ENCODE data around the gene TFB2M.
A peak's percentile ranks its signal among the peaks of the same experiment; 100 is the strongest.

The TFB2M gene

DNA sequence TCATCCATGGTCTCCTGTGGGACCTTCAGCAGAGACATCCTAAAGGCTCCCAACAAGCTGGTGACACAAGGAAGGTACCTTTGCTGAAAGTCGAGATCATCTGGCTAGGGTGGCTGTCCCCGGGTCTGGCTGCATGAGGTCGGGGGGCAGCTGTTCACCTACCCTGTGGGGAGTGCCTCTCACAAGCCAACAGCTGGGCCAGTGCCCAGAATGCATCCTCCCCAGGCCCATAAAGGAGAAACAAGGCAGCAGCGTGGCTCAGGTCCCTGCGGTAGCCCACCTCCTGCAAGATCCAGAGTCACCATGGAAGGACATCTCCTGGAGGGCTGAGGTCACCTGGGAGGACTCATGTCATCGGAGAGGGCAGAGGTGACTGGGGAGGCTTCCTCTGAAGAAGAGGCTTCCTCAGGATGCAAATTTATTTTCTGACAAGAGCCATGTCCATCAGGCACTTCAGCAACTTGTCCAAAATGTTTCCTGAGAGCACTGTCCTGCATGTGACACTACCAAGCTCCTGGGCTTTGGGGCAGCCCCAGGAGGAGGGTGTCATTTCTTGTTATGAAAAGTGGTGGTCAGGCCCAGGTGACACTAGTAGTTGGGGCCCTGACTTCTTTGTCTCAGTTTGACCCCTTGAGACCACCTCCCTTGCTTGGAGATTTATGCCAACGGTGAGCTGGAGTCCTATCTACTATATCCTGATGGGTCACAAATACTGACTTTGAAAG, 52.3 kb downstream of the TFB2M start:
- DNase-seq (ENCODE audit: low spot score) = no peak

DNA sequence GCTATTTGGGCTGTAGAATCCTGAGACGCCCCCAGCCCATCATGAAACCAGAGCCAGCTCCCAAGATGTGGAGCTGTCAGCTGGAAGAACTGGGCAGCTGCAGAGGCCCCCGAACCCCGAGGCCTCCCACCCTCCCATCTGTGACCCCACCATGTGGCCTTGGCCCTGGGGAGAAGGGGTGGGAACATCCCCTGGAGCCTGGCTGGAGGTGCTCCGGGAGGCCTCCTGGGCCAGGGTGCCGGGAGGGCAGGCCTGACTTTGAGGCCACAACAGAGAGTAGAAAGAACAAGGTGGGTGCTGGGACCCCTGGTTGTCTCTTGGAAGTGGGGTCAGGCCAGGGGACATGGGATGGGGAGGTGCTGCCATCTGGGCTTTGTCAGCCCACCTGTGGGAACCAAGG, 53.0 kb downstream of the TFB2M start:
- DNase-seq (ENCODE audit: low spot score) = no peak

DNA sequence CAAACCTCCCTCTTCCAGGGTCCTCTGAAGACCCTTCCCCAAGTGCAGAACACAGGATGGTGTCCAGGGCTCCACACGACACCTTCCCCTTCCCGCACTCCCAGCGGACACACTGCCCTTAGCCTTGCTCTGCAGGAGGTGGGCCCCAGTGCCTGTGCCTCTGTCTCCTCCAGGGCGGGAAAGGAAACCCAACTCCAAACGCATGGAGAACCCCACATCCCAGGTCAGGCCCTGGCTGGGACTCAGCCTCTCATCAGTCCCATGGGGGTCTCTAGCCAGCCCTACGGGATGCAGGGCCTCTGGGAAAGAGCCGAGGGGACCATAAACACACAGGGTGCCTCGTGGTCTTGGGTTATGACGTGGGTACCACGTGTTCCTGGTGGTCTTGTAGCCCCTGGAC, 53.4 kb downstream of the TFB2M start:
- DNase-seq (ENCODE audit: low spot score) = no peak

DNA sequence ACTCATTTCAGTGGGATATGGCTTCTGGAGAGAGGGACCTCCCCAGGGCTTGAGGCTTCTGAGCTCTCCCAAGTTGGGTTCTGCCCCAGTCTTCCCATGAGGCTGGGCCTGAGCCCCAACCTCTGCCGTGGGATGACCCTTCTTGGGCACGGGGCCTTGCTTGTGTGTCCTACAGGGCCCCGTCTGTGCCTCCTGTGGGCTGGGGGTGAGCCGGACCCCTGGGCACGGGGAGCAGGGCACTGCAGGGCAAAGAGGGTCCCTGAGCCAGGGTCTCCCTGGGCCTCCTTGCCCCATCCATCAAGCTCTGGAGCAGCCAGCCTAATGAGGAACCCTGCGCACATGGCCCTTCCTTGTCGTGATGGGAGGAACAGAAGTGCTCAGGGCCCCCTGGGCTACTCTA, 53.8 kb downstream of the TFB2M start:
- no peak for DNase-seq (ENCODE audit: low spot score)

DNA sequence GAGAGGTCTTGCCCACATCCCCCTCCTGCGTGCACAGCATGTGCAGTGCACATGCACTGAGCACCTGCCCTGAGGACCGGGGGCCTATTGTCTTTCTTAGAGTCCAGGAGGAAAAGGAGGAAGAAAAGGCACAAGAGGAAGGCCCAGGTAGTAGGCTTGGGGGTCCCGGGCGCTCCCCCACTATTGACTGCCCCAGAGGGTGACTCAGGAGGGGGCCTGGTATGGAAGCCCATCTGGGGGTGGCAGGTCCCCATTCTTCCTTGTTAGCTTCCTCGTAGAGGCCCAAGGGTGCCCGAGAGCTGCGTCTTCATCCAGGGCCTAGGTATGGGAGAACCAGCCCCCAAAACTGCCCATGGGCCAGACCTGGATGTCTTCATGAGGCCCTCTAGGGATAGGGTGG, 54.9 kb downstream of the TFB2M start:
- DNase-seq (ENCODE audit: low spot score) = no peak

DNA sequence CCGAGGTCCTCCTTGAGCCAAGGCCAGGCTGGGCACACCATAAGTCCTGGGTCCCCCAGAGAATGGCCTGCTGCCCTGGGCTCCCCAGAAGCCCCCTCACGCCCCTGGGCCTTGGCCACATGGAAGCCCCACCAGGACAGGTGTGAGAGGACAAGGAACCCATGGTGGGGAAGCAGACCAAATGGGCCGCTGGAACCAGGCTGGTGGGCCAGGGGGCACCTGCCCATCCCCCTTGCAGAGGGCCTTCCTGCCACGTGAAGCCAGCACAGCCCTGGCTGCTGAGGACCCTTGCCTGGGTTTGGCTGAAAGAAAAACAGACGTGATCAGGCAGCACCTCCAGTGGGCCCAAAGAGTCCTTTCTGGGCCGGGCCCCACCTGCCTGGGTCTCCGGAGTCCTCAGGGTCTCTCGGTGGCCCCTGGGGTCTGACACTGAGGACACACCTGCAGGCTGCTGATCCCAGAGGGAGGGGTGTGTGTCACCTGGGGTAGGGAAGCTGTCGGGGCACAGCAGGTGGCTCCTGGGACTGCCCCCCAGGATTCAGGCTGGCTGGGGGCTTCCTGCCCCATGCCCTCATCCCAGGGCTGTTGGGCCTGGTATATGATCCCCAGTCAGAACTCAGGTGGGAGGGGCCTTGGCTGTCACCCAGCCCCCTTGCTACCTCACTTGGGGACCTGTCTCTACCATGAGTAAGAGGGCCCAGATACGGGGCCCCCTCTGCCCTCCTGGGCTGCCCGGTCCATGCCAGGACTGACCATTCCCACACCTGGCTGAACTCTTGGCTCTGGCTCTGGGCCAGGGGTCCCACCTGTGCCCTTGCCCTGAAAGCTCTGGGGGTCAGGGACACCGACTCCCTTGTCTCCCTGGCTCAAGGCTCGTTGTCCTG, 55.7 kb downstream of the TFB2M start:
- DNase-seq (ENCODE audit: low spot score) = no peak

DNA sequence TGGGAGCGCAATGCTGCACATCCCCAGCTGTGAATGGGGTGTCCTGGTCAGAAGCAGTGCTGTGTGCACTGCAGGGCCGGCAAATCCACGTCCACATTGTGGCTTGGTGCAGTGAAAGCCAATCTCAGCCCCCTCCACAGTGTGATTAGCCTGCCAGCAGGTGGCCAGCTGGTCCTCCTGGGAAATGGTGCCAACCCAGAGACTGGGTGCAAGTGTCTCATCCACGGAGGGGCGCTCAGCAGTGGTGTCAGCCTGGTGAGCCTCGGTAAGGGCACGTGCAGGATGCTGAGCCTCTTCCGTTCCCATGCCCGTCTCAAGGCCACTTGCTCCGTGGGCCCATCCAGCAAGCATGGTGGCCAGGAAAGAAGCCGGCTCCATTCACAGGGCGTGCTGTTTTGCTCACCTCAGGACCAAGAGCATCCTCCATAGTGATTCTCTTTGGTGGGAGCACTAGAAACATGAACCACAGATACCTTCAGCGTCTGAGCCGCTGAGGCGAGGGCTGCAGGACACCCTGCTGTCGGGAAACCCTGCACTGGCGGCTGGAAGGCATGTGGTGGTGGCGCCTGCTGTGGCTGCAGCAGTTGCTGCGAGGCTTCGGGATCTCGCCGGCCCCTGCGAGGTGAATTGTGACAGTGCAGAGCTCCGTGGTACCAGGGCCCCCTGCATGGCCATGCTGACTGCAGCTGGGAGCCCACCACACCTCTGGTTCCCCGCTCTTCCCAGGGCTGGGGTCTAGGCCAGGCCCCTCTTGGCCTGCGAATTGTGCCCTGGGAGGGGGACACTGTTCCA, 57.0 kb downstream of the TFB2M start:
- DNase-seq (ENCODE audit: low spot score) = no peak

DNA sequence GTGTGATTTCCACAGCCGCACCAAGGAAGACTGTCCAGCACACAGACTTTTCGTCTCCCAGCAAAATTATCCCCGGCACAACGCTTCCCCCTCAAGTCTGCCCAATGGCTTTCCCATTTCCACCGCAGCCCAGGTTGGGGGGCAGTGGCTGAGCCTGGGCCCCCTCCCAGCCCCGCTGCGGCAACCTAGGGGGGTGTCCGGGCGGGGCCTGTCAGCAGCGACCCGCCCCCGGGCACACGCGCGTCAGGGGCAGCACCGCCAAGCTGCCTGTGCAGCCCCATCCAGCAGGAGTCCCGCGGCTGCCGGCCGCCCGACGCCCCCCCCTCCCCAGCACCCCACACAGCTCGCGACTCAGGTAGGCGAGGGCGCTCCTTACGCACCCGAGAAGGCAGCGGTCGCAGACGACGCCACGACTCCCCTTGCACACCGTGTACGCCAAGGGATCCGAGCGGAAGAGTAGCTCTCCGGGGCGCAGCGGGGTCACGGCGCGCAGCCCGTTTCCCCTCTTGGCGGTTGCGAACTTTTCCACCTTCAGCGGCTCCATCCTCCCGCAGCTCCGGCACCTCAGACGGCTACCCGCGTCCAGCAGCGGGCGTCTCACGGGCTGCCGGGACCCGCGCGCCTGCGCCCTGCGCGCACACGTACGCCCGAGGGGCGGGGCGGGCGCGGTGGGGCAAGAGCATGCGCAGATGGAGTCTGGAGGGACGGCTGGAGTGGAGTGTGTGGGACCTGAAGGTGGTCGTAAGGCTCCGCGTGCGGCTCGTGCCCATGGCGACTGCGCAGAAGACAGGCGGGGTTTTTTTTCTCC, 59.2 kb downstream of the TFB2M start, which contains the start of gene SMYD3:
SMYD3 (minus strand) TSS at position 606 of the 808 bp plus-strand sequence.
- peak; percentile 83 for DNase-seq (ENCODE audit: low spot score)

DNA sequence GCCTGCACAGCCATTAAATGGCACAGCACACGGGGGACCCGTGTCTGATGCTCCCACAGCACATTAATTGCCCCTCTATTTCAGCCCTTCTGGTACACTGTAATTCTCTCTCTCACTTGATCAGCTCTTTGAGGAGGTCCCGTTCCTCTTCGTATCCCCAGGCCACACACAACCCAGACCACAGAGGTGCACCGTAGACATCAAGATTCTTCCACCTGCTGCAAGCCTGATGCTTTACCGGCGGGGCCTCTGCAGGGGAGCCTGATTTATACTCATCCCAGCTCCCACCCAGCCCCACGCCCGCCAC, 59.7 kb downstream of the TFB2M start:
- DNase-seq (ENCODE audit: low spot score) = no peak

DNA sequence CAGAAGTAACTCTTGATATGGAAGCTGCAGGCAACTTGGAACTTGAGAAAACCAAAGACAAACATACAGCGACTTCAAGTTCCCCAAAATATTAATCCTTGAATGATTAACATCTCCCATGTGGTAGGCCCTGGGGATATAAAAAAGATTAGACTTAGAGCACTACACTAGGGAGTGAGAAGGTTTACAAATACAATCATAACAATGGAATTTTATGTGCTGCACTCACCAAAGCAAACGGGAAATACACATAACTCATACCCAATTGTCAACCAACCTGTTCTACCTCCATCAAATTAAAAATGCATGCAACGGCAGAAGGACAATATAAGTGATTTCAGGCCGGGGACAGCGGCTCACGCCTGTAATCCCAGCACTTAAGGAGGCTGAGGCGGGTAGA, 62.7 kb downstream of the TFB2M start:
- peak; percentile 16 for DNase-seq (ENCODE audit: low spot score)

DNA sequence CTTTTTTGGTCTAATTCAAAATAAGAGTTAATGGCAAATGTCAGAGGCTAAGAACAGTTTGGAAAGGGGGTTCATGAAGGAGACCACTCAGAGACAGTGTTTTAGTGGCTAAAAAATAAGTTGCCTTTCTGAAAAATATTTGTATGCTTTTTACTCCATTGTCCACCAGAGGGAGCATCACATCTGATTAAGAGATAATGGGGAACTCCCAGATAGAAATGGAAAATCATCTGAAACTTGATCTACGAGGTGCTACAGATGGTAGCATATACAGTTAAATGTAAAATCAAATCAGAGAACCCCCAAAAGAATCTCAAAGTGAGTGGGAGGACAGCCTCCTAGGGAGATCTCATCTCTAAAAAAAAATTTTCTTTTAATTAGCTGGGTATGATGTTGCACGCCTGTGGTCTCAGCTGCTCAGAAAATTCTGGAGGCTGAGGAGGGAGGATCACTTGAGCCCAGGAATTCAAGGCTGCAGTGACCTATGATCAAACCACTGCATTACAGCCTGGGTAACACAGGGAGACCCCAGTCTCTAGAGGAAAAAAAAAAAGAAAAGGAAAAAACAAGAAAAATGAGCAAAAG, 68.6 kb downstream of the TFB2M start:
- DNase-seq (ENCODE audit: low spot score) = peak; percentile 71

DNA sequence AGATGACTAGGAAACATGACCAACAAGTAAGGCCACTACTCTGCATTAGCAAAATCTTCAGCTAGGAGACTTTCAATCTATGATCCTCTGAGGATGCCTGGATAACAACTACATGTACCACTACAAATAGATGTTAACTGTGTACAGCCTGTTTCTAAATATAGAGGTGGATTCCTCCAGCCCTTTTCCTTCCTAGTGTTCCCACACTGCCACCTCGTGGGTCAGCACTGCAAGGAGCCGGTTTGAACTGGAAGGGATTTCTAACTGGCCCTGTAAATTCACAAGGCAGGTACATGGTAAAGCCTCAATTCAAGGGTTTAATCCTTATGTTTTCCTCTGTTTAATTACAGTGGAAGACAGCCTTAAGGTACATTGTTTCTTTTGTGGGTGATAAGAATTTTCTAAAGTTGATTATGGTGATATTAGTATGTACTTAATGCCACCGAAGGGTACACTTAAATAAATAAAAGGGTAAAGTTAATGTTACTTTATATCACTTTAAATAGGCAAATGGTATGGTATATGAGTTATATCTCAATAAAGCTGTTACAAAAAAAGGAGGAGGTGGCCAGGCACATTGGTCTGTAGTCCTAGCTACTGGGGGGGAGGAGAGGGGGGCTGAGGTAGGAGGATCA, 73.3 kb downstream of the TFB2M start:
- DNase-seq (ENCODE audit: low spot score) = peak; percentile 62

DNA sequence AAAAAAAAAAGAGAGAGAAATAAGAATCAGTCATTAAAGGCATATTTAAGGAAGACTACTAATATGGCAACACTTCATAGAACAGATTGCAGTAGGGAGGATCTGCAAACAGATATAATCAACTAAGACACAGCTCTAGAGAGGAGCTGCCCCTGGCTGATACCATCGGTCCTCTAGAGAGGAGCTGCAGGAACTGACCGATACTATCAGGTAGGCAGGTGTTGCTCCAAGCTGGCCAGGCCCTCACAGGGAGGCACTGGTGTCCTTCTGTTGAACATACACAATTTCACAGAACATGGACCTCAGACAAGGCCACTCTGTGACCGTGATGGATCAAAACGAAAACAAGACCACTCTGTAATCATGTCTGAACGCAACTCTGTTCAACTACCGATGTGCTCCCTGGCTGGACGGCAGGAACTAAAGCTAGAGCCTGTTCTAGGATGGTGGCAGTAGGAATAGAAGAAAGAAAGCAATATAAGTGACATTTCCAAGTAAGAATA, 74.5 kb downstream of the TFB2M start:
- no peak for DNase-seq (ENCODE audit: low spot score)

Data from LoVo (cell line).